ENCODE data around the gene POLR2E. TPM values are rescaled to one million over a fixed set of nuclear protein-coding genes. Genes with fewer than 3 reads are reported as not detected.

POLR2E gene
- polyA plus RNA-seq, 1 of the 3 experiments (the other 2 are of a cell fraction), result 283 TPM

GRCh38 chr19:1042689-1043511, 52.3 kb downstream of the POLR2E start:
- POLR2A ChIA-PET, result no interaction called here

More at GRCh38 chr19:1042689-1043511, 52.3 kb downstream of the POLR2E start:
- no peaks in the 10 kb centered on the region for H3K79me2 ChIP-seq (ENCODE audit: insufficient read depth)
- no peak for TF ChIP-seq SIN3A (IDR thresholded peaks at IDR 0.05; ENCODE audit: borderline replicate concordance, low read depth, low read length)
- no peak for TF ChIP-seq TEAD4 (IDR thresholded peaks at IDR 0.05; ENCODE audit: borderline replicate concordance, insufficient read depth)
- no peak for TF ChIP-seq RAD21 (IDR thresholded peaks at IDR 0.05; ENCODE audit: low read length)
- TF ChIP-seq USF2 (IDR thresholded peaks at IDR 0.05; ENCODE audit: borderline replicate concordance, low read depth, low read length), result no peak
- TF ChIP-seq EP300 (IDR thresholded peaks at IDR 0.05; ENCODE audit: borderline replicate concordance in 1 of 2, low read depth in 1 of 2, low read length in 1 of 2), result no peak
- TF ChIP-seq FOXM1 (IDR thresholded peaks at IDR 0.05; ENCODE audit: low read depth), result no peak
- TF ChIP-seq, protein P1, sequence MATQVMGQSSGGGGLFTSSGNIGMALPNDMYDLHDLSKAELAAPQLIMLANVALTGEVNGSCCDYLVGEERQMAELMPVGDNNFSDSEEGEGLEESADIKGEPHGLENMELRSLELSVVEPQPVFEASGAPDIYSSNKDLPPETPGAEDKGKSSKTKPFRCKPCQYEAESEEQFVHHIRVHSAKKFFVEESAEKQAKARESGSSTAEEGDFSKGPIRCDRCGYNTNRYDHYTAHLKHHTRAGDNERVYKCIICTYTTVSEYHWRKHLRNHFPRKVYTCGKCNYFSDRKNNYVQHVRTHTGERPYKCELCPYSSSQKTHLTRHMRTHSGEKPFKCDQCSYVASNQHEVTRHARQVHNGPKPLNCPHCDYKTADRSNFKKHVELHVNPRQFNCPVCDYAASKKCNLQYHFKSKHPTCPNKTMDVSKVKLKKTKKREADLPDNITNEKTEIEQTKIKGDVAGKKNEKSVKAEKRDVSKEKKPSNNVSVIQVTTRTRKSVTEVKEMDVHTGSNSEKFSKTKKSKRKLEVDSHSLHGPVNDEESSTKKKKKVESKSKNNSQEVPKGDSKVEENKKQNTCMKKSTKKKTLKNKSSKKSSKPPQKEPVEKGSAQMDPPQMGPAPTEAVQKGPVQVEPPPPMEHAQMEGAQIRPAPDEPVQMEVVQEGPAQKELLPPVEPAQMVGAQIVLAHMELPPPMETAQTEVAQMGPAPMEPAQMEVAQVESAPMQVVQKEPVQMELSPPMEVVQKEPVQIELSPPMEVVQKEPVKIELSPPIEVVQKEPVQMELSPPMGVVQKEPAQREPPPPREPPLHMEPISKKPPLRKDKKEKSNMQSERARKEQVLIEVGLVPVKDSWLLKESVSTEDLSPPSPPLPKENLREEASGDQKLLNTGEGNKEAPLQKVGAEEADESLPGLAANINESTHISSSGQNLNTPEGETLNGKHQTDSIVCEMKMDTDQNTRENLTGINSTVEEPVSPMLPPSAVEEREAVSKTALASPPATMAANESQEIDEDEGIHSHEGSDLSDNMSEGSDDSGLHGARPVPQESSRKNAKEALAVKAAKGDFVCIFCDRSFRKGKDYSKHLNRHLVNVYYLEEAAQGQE (IDR thresholded peaks at IDR 0.05; ENCODE audit: low read depth, low read length), result no peak
- no peak for TF ChIP-seq ZBTB33 (IDR thresholded peaks at IDR 0.05; ENCODE audit: borderline replicate concordance, low read depth)
- TF ChIP-seq NRF1 (IDR thresholded peaks at IDR 0.05; ENCODE audit: low read depth, low read length), result no peak
- TF ChIP-seq, protein P2, sequence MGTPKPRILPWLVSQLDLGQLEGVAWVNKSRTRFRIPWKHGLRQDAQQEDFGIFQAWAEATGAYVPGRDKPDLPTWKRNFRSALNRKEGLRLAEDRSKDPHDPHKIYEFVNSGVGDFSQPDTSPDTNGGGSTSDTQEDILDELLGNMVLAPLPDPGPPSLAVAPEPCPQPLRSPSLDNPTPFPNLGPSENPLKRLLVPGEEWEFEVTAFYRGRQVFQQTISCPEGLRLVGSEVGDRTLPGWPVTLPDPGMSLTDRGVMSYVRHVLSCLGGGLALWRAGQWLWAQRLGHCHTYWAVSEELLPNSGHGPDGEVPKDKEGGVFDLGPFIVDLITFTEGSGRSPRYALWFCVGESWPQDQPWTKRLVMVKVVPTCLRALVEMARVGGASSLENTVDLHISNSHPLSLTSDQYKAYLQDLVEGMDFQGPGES (IDR thresholded peaks at IDR 0.05; ENCODE audit: low read depth, low read length), result no peak
- TF ChIP-seq, protein P3, sequence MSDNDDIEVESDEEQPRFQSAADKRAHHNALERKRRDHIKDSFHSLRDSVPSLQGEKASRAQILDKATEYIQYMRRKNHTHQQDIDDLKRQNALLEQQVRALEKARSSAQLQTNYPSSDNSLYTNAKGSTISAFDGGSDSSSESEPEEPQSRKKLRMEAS (IDR thresholded peaks at IDR 0.05; ENCODE audit: low read depth), result no peak
- TF ChIP-seq, protein P4, sequence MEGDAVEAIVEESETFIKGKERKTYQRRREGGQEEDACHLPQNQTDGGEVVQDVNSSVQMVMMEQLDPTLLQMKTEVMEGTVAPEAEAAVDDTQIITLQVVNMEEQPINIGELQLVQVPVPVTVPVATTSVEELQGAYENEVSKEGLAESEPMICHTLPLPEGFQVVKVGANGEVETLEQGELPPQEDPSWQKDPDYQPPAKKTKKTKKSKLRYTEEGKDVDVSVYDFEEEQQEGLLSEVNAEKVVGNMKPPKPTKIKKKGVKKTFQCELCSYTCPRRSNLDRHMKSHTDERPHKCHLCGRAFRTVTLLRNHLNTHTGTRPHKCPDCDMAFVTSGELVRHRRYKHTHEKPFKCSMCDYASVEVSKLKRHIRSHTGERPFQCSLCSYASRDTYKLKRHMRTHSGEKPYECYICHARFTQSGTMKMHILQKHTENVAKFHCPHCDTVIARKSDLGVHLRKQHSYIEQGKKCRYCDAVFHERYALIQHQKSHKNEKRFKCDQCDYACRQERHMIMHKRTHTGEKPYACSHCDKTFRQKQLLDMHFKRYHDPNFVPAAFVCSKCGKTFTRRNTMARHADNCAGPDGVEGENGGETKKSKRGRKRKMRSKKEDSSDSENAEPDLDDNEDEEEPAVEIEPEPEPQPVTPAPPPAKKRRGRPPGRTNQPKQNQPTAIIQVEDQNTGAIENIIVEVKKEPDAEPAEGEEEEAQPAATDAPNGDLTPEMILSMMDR (IDR thresholded peaks at IDR 0.05), result no peak
- no peak for TF ChIP-seq SMC3 (IDR thresholded peaks at IDR 0.05; ENCODE audit: low read depth, low read length)
- TF ChIP-seq RXRA (IDR thresholded peaks at IDR 0.05; ENCODE audit: borderline replicate concordance, low read depth), result no peak
- no peak for TF ChIP-seq FOXJ3 (CRISPR knock-in tag; IDR thresholded peaks at IDR 0.05)
- no peak for DNase-seq
- H2AFZ ChIP-seq (ENCODE audit: low read depth), result no peak overlapping the region
- CTCF ChIA-PET, result interaction anchor here (0.6 to 1.7 kb wide), 4 partner anchors 11 to 152 kb away, joined by 3 to 5 read pairs (median 3); no protein-coding TSS in a partner anchor
- no peak overlapping the region; a peak in 1 of 4 replicates for H3K27ac ChIP-seq (ENCODE audit: low read depth in 2 of 2, low read length in 1 of 2)
- H3K4me2 ChIP-seq, result no peak overlapping the region
- no peak overlapping the region for H3K9ac ChIP-seq
- no peaks in the 10 kb centered on the region for H3K9me3 ChIP-seq
- peaks cover 0 to 31% of the 10 kb centered on the region in 2 experiments; a peak in 2 of 4 replicates for H3K4me1 ChIP-seq (ENCODE audit: control insufficient read depth in 1 of 2, insufficient read depth in 2 of 2, low read depth in 1 of 2, low read length in 1 of 2)
- no peaks in the 10 kb centered on the region for H3K9me2 ChIP-seq
- H3K27me3 ChIP-seq (ENCODE audit: insufficient read depth), result no peaks in the 10 kb centered on the region
- H3K4me3 ChIP-seq (ENCODE audit: low read depth in 2 of 2, low read length in 1 of 2), result no peak overlapping the region
- peaks cover 18% of the 10 kb centered on the region for H3F3A ChIP-seq (replicated peaks; ENCODE audit: insufficient read depth)
- peaks cover under 1 to 2% of the 10 kb centered on the region in 2 experiments for H3K36me3 ChIP-seq (replicated peaks in 1 of 2; ENCODE audit: control insufficient read depth in 1 of 2, insufficient read depth in 2 of 2, low read length in 1 of 2)
- peaks cover 11% of the 10 kb centered on the region for H4K20me1 ChIP-seq (ENCODE audit: insufficient read depth)
- WGBS (ENCODE audit: low lambda C conversion rate), result 44% methylated on average over 8 of the region's 23 CpGs
